Tibial nerve (tissue), 4 donors: ENCODE measurements around the gene LCMT1. TPM values are rescaled to one million over a fixed set of nuclear protein-coding genes. Genes with fewer than 3 reads are reported as not detected.

Experiments used
- DNase-seq, 2 donors: peaks; one replicate each; pipeline ENCODE4 v3.0.0-alpha.2; 2019; ENCODE audit warnings: low spot score in 2 of 2
- H3K27ac ChIP-seq, 4 donors: fragments of 200-600 bp; sonication (generic) in 3 of 4; one replicate each; pipeline ENCODE4 v1.5.1; 2017 to 2019; ENCODE audit warnings: mild to moderate bottlenecking in 1 of 4
- H3K27me3 ChIP-seq, 2 donors: fragments of 200-600 bp; sonication (generic) in 1 of 2; one replicate each; pipeline versions ENCODE4 v1.5.1 to v1.6.0; 2017 to 2019
- H3K36me3 ChIP-seq, 3 donors: fragments of 200-600 bp; sonication (generic); one replicate each; pipeline ENCODE4 v1.5.1; 2018 to 2019
- H3K4me1 ChIP-seq, 4 donors: fragments of 200-600 bp; sonication (generic) in 3 of 4; one replicate each; pipeline ENCODE4 v1.5.1; 2017 to 2019
- H3K4me3 ChIP-seq, 4 donors: fragments of 200-600 bp; sonication (generic) in 3 of 4; one replicate each; pipeline ENCODE4 v1.5.1; 2017 to 2019; ENCODE audit warnings: mild to moderate bottlenecking in 1 of 4, moderate library complexity in 1 of 4
- H3K9me3 ChIP-seq, 4 donors: fragments of 200-600 bp; sonication (generic) in 3 of 4; one replicate each; pipeline ENCODE4 v1.5.1; 2017 to 2019
- CTCF ChIP-seq, 5 experiments: fragments of 200-600 bp in 3 of 5; fragments of 450-650 bp in 2 of 5; sonication (generic) in 3 of 5; IDR thresholded peaks; one replicate each; pipeline ENCODE4 v1.5.1; 2016 to 2019; ENCODE audit warnings: antibody characterized with exemption in 5 of 5, mild to moderate bottlenecking in 3 of 5, moderate library complexity in 2 of 5
- EP300 ChIP-seq, 2 donors: sonication (generic); formaldehyde crosslinking; IDR thresholded peaks; one replicate each; pipeline ENCODE4 v1.6.1; 2017; ENCODE audit warnings: antibody characterized with exemption in 2 of 2, mild to moderate bottlenecking in 1 of 2
- POLR2A ChIP-seq, 2 donors: fragments of 450-650 bp; IDR thresholded peaks; one replicate each; pipeline ENCODE4 v1.6.1; 2017; ENCODE audit warnings: antibody characterized with exemption in 2 of 2, mild to moderate bottlenecking in 2 of 2, moderate library complexity in 2 of 2
- WGBS, 2 donors: methylation state at CpG; one replicate each; pipeline ENCODE4 v1.1.5; 2018; 5-methylcytosine and 5-hydroxymethylcytosine counted together
- total RNA-seq, 4 donors: library from RNA; depleted of rRNA; stranded (reverse); fragments of >200 nt; gene quantifications; one replicate each; pipeline ENCODE4 v1.1.0, GENCODE V29; 2016

LCMT1 gene
- total RNA-seq, 4 donors from 2014 or later = 21.6 to 56.4 (median 33.8) TPM

- DNase-seq = no peak
- H3K27me3 ChIP-seq = no peaks in the 10 kb centered on the region
- H3K4me1 ChIP-seq = no peaks in the 10 kb centered on the region
- peaks cover 0 to 6% (median 0%) of the 10 kb centered on the region in 3 donors for H3K36me3 ChIP-seq
- TF ChIP-seq EP300 (IDR thresholded peaks at IDR 0.05) (no peak), POLR2A (IDR thresholded peaks at IDR 0.05) (no peak), CTCF (IDR thresholded peaks at IDR 0.05) (no peak)
- no peaks in the 10 kb centered on the region for H3K9me3 ChIP-seq
- H3K4me3 ChIP-seq = no peak overlapping the region
- no peak overlapping the region for H3K27ac ChIP-seq
- 67 to 69% methylated on average over 8 of the region's 8 CpGs for WGBS, 2 donors
Measured at GRCh38 chr16:25094596-25094995, 16.9 kb upstream of the LCMT1 start.

- DNase-seq = no peak
- TF ChIP-seq CTCF (IDR thresholded peaks at IDR 0.05) = no peak
- WGBS, 2 donors = 73 to 87% methylated on average over 4 of the region's 4 CpGs
- no peak overlapping the region for H3K4me3 ChIP-seq
- no peaks in the 10 kb centered on the region for H3K27me3 ChIP-seq
- H3K36me3 ChIP-seq = peaks cover 0 to 6% (median 0%) of the 10 kb centered on the region in 3 donors
- H3K4me1 ChIP-seq = no peaks in the 10 kb centered on the region
- no peaks in the 10 kb centered on the region for H3K9me3 ChIP-seq
- H3K27ac ChIP-seq = no peak overlapping the region
Measured at GRCh38 chr16:25095636-25096035, 15.9 kb upstream of the LCMT1 start.

- no peaks in the 10 kb centered on the region for H3K4me1 ChIP-seq
- H3K9me3 ChIP-seq = no peaks in the 10 kb centered on the region
- TF ChIP-seq POLR2A (IDR thresholded peaks at IDR 0.05) (no peak), CTCF (IDR thresholded peaks at IDR 0.05) (no peak), EP300 (IDR thresholded peaks at IDR 0.05) (no peak)
- H3K27ac ChIP-seq = no peak overlapping the region
- peaks cover 0 to 6% (median 0%) of the 10 kb centered on the region in 3 donors for H3K36me3 ChIP-seq
- H3K27me3 ChIP-seq = no peaks in the 10 kb centered on the region
- 43 to 46% methylated on average over 5 of the region's 5 CpGs for WGBS, 2 donors
- no peak for DNase-seq
- H3K4me3 ChIP-seq = no peak overlapping the region
Measured at GRCh38 chr16:25097276-25097975, 14.1 kb upstream of the LCMT1 start.

- no peaks in the 10 kb centered on the region for H3K36me3 ChIP-seq
- no peaks in the 10 kb centered on the region for H3K9me3 ChIP-seq
- H3K27ac ChIP-seq = no peak overlapping the region
- DNase-seq = no peak
- no peak for TF ChIP-seq POLR2A (IDR thresholded peaks at IDR 0.05)
- TF ChIP-seq CTCF (IDR thresholded peaks at IDR 0.05) = no peak
- no peak for TF ChIP-seq EP300 (IDR thresholded peaks at IDR 0.05)
- H3K4me1 ChIP-seq = no peaks in the 10 kb centered on the region
- no peak overlapping the region for H3K4me3 ChIP-seq
- WGBS, 2 donors = 81 to 82% methylated on average over 5 of the region's 5 CpGs
- no peaks in the 10 kb centered on the region for H3K27me3 ChIP-seq
Measured at GRCh38 chr16:25100511-25100910, 11.0 kb upstream of the LCMT1 start.

- Histone ChIP-seq H3K4me3 (peak overlapping the region; percentile 58 to 95 (median 70)), H3K36me3 (no peaks in the 10 kb centered on the region), H3K27me3 (no peaks in the 10 kb centered on the region), H3K27ac (peak overlapping the region; percentile 72 to 92 (median 87)), H3K9me3 (no peaks in the 10 kb centered on the region), H3K4me1 (peaks cover 3 to 38% (median 19%) of the 10 kb centered on the region in 4 donors)
- peak; percentile 88 to 90 for DNase-seq
- 0 to 2% methylated on average over 18 to 47 of the region's 63 CpGs for WGBS, 2 donors
- TF ChIP-seq POLR2A (IDR thresholded peaks at IDR 0.05) (peak in 1 of 2 donors; percentile 52), CTCF (IDR thresholded peaks at IDR 0.05) (peak; percentile 12 to 25 (median 19)), EP300 (IDR thresholded peaks at IDR 0.05) (peak; percentile 32 to 89)
Measured at GRCh38 chr16:25106567-25107465, 4.7 kb upstream of the LCMT1 start.
